NCI-H69 (cell line): Measurements from ENCODE around the gene PRSS36.
A peak's percentile ranks its signal among the peaks of the same experiment; 100 is the strongest.

Experiments used
- DNase-seq: peaks from one replicate; lab custom pipeline; 2025; lab: John Stamatoyannopoulos, UW

PRSS36 gene

DNA sequence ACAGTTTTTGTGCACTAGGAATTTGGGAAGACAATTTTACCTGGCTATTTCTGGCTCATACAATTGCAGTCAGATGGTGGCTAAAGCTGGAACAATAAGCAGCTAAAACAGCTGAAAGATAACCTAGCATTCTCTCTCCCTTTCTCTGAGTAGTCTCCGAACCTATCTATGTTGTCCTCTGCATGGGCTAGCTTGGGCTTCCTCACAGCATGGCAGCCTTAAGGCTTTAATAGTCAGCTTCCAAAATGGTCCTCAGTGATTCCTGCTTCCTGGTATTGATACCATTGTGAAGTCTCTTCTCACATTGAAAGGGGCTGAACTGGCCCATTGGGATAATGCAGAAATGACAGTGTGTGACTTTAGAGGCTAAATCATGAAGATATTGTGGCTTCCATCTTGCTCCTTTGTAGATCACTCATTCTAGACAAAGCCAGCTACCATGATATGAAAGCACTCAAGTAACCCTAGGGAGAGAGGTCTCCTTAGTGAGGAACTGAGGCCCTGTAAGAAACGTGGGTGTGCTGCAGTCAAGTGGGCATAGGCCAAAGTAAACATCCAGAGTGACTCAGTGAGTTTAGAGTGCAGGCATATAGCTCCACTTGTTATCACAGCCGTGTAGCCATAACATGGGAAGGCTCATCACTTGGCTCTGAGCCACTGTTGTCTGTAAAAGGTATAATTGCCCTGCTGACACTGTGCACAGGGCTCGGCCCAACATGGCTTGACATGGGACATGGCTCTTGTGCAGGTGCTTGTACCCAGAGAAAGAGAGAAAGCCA is 49.8 kb downstream of the PRSS36 start:
- no peak for DNase-seq

DNA sequence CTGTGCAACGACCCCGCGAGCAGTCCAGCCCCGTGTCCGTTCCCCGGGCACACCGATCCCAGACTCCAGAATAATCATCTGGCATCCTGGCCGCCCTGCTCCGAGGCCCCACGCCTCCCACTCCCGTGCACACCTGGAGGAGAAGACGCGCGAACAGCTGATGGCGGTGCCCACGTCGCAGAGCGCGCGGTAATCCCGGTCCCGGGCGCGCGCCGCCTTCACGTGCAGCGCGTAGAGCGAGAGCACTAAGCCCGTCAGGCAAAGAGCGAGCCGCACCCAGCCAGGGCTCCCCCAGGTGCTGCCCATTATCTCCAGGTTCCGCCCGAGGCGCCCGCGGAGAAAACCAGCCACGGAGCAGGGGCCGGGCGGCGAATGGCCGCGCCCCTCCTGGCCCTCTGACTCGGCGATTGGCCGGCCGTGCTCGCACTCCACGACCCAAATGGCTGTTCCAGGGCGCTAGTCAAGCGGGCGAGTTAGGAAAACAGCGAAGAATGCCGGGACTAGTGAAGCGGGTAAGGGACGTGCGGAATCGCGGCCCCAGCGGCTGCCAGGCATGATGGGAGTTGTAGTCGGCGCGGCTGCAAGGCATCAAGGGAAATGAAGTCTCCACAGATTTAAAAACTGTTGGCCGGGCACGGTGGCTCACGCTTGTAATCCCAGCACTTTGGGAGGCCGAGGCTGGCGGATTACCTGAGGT is 55.3 kb downstream of the PRSS36 start, which contains the start of gene VKORC1:
VKORC1 (minus strand) TSS at position 374 of the 697 bp plus-strand sequence; CDS start at position 306, 68 bp downstream.
- peak; percentile 99 for DNase-seq

GRCh38 chr16:31094088-31094423 is 55.8 kb downstream of the PRSS36 start:
- peak; percentile 66 for DNase-seq

DNA sequence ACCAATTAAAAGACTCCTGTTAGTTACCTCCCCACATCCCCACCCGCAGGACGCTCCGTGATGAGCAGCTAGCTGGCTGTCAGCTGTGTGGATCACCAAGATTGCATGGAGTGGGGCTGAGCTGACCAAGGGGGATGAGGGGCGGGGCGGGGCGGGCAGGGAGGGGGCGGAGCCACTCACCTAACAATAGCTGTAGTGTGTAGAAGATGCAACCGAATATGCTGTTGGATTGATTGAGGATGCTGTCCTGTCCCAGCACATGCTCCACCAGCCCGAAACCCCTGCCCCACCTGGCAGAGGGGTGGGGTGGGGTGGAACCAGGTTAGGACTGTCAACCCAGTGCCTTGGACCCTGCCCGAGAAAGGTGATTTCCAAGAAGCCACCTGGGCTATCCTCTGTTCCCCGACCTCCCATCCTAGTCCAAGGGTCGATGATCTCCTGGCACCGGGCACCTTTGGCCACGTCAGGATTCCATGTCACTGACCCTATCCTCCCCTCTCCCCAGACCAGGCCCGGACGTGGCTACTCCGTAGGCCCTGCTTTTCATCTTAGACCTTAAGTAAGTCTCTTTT is 56.6 kb downstream of the PRSS36 start:
- DNase-seq = peak; percentile 61

- DNase-seq = no peak
Measured at GRCh38 chr16:31092330-31092729, 57.5 kb downstream of the PRSS36 start.

- DNase-seq = no peak
Measured at GRCh38 chr16:31090540-31090939, 59.3 kb downstream of the PRSS36 start.

DNA sequence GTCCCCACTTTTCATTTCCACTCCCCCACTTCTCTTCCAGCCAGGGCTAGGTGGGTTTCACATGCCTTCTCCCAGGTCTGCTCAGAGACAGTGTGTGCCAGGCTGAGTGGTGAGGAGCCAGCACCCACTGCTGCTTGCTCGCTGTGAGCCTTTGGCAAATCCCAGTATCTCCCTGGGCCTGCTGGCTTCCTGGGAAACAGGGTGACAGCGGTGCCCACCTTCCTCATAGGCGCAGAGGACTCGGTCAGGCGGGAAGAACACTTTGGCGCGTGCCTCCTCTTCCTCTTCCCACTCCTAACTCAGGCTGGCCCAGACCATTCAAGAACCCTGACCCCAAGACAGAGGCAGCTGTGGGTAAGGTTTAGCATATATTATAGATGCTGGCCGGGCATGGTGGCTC is 60.7 kb downstream of the PRSS36 start:
- no peak for DNase-seq
